Mesenchymal stem cell (in vitro differentiated cells and primary cell): Measurements from ENCODE around the gene KAT8.

Experiments used
- DNase-seq: peaks from one replicate; pipeline ENCODE4 v3.0.0-alpha.2; 2013
- H2AFZ ChIP-seq: one replicate; pipeline ENCODE4 v1.6.1; 2013; ENCODE audit warnings: low read depth, mild to moderate bottlenecking, control low read depth, inconsistent platforms, low read length, moderate library complexity
- H2AK5ac ChIP-seq: 2 replicates; pipeline ENCODE4 v1.6.1; 2013; ENCODE audit warnings: low read length, moderate library complexity, mild to moderate bottlenecking, inconsistent platforms; ENCODE audit not compliant: severe bottlenecking
- H2BK120ac ChIP-seq: one replicate; pipeline ENCODE4 v1.6.1; 2013; ENCODE audit warnings: low read depth, mild to moderate bottlenecking, inconsistent platforms, low read length, moderate library complexity
- H2BK12ac ChIP-seq, 2 experiments: one replicate each; pipeline ENCODE4 v1.6.1; 2013; ENCODE audit warnings: inconsistent platforms in 2 of 2, low read length in 2 of 2, mild to moderate bottlenecking in 2 of 2, moderate library complexity in 2 of 2, control low read depth in 1 of 2
- H2BK15ac ChIP-seq: one replicate; pipeline ENCODE4 v1.6.1; 2013; ENCODE audit warnings: mild to moderate bottlenecking, low read depth, inconsistent platforms; ENCODE audit not compliant: poor library complexity, severe bottlenecking
- H2BK5ac ChIP-seq: 2 replicates; pipeline ENCODE4 v1.6.1; 2013; ENCODE audit warnings: low read depth, mild to moderate bottlenecking, low read length, control low read depth, inconsistent platforms; ENCODE audit not compliant: poor library complexity, severe bottlenecking
- H3K14ac ChIP-seq, 2 experiments: one replicate each; pipeline ENCODE4 v1.6.1; 2013; ENCODE audit warnings: inconsistent platforms in 2 of 2, low read length in 2 of 2, control low read depth in 1 of 2, mild to moderate bottlenecking in 1 of 2, moderate library complexity in 1 of 2
- H3K18ac ChIP-seq, 2 experiments: one replicate each; pipeline ENCODE4 v1.6.1; 2013; ENCODE audit warnings: inconsistent platforms in 2 of 2, low read length in 2 of 2, control low read depth in 1 of 2, low read depth in 1 of 2, mild to moderate bottlenecking in 1 of 2
- H3K23ac ChIP-seq, 2 experiments: one replicate each; pipeline ENCODE4 v1.6.1; 2013; ENCODE audit warnings: inconsistent platforms in 2 of 2, low read length in 2 of 2, mild to moderate bottlenecking in 2 of 2, moderate library complexity in 2 of 2, control low read depth in 1 of 2
- H3K27ac ChIP-seq: 2 replicates; pipeline ENCODE4 v1.5.1; 2013; ENCODE audit warnings: mild to moderate bottlenecking, moderate library complexity, low read length, control low read depth, inconsistent platforms; ENCODE audit not compliant: poor library complexity, severe bottlenecking
- H3K27me3 ChIP-seq, 2 experiments: 2 replicates each; pipeline versions ENCODE4 v1.6.1 to v1.7.0; 2013; ENCODE audit warnings: low read length in 2 of 2, mild to moderate bottlenecking in 2 of 2, moderate library complexity in 2 of 2, control low read depth in 1 of 2, inconsistent platforms in 1 of 2; ENCODE audit not compliant: control insufficient read depth in 1 of 2, insufficient read depth in 1 of 2
- H3K36me3 ChIP-seq, 2 experiments: 2 replicates each; pipeline versions ENCODE4 v1.6.1 to v1.7.0; 2013; ENCODE audit warnings: low read length in 2 of 2, control low read depth in 1 of 2, inconsistent platforms in 1 of 2, low read depth in 1 of 2, mild to moderate bottlenecking in 1 of 2; ENCODE audit not compliant: insufficient read depth in 2 of 2, control insufficient read depth in 1 of 2
- H3K4ac ChIP-seq, 2 experiments: one replicate each; pipeline ENCODE4 v1.6.1; 2013; ENCODE audit warnings: inconsistent platforms in 2 of 2, low read length in 2 of 2, mild to moderate bottlenecking in 2 of 2, moderate library complexity in 2 of 2, control low read depth in 1 of 2, low read depth in 1 of 2
- H3K4me1 ChIP-seq: 2 replicates; pipeline ENCODE4 v1.6.1; 2013; ENCODE audit warnings: low read depth, low read length, control low read depth; ENCODE audit not compliant: control insufficient read depth, insufficient read depth
- H3K4me2 ChIP-seq: 2 replicates; pipeline ENCODE4 v1.6.1; 2013; ENCODE audit warnings: low read length, mild to moderate bottlenecking, inconsistent platforms; ENCODE audit not compliant: poor library complexity, severe bottlenecking
- H3K4me3 ChIP-seq, 2 experiments: 2 replicates each; pipeline versions ENCODE4 v1.5.1 to v1.7.0; 2013; ENCODE audit warnings: low read length in 2 of 2, mild to moderate bottlenecking in 2 of 2, control low read depth in 1 of 2, low read depth in 1 of 2; ENCODE audit not compliant: insufficient read depth in 1 of 2
- H3K79me1 ChIP-seq: replicated peaks from 2 replicates; pipeline ENCODE4 v1.6.1; 2013; ENCODE audit warnings: mild to moderate bottlenecking, control low read depth, low read length, inconsistent platforms; ENCODE audit not compliant: poor library complexity, severe bottlenecking
- H3K9ac ChIP-seq: 2 replicates; pipeline ENCODE4 v1.7.0; 2013; ENCODE audit warnings: mild to moderate bottlenecking, low read length, moderate library complexity
- H3K9me3 ChIP-seq: 2 replicates; pipeline ENCODE4 v1.7.0; 2013; ENCODE audit warnings: mild to moderate bottlenecking, low read length; ENCODE audit not compliant: control insufficient read depth
- H4K8ac ChIP-seq: one replicate; pipeline ENCODE4 v1.6.1; 2013; ENCODE audit warnings: inconsistent platforms, mild to moderate bottlenecking, low read length, moderate library complexity
- H4K91ac ChIP-seq: one replicate; pipeline ENCODE4 v1.6.1; 2013; ENCODE audit warnings: mild to moderate bottlenecking, low read length, inconsistent platforms
- WGBS: methylation state at CpG from one replicate; pipeline ENCODE4 v1.1.7; 2013; ENCODE audit warnings: mixed read lengths; 5-methylcytosine and 5-hydroxymethylcytosine counted together

Gene KAT8

GRCh38 chr16:31110106-31111034, 7.1 kb upstream of the KAT8 start:
- no peak overlapping the region for H3K4me2 ChIP-seq
- no peak overlapping the region for H2AFZ ChIP-seq
- no peak overlapping the region for H2BK12ac ChIP-seq
- H2BK120ac ChIP-seq, result no peak overlapping the region
- H3K36me3 ChIP-seq, result peaks cover 40 to 43% of the 10 kb centered on the region in 2 experiments
- no peak overlapping the region for H3K9ac ChIP-seq
- H2AK5ac ChIP-seq, result no peak overlapping the region
- no peaks in the 10 kb centered on the region for H3K27me3 ChIP-seq
- peak overlapping the region; percentile 18 for H4K91ac ChIP-seq
- peaks cover 40% of the 10 kb centered on the region for H3K79me1 ChIP-seq
- H3K18ac ChIP-seq, result no peak overlapping the region
- H3K4me3 ChIP-seq, result peak overlapping the region in 1 of 2 experiments; percentile 0
- whole genome bisulfite sequencing, result 95% methylated on average over 26 of the region's 26 CpGs
- H2BK15ac ChIP-seq, result no peak overlapping the region
- no peaks in the 10 kb centered on the region for H3K9me3 ChIP-seq
- H4K8ac ChIP-seq, result no peak overlapping the region
- H3K4ac ChIP-seq, result no peak overlapping the region
- peaks cover 32% of the 10 kb centered on the region for H3K4me1 ChIP-seq
- no peak for DNase-seq
- no peak overlapping the region for H3K23ac ChIP-seq
- no peak overlapping the region for H2BK5ac ChIP-seq
- no peak overlapping the region for H3K27ac ChIP-seq
- H3K14ac ChIP-seq, result no peak overlapping the region

GRCh38 chr16:31111881-31112466, 5.5 kb upstream of the KAT8 start:
- Histone ChIP-seq H2AK5ac (no peak overlapping the region), H3K23ac (no peak overlapping the region), H2BK120ac (no peak overlapping the region), H3K9me3 (no peaks in the 10 kb centered on the region), H3K14ac (no peak overlapping the region), H3K27ac (no peak overlapping the region), H4K8ac (no peak overlapping the region), H3K4me1 (peaks cover 32% of the 10 kb centered on the region), H3K79me1 (peaks cover 42% of the 10 kb centered on the region), H3K27me3 (no peaks in the 10 kb centered on the region), H3K4me2 (no peak overlapping the region), H3K18ac (no peak overlapping the region), H2BK5ac (no peak overlapping the region), H3K9ac (no peak overlapping the region), H2BK12ac (no peak overlapping the region), H2AFZ (no peak overlapping the region), H4K91ac (no peak overlapping the region), H2BK15ac (no peak overlapping the region), H3K4me3 (no peak overlapping the region), H3K4ac (no peak overlapping the region), H3K36me3 (peaks cover 40 to 43% of the 10 kb centered on the region in 2 experiments)
- WGBS, result 98% methylated on average over 23 of the region's 23 CpGs
- DNase-seq, result no peak

- H2BK5ac ChIP-seq, result no peak overlapping the region
- H2BK12ac ChIP-seq, result no peak overlapping the region
- peak overlapping the region; percentile 33 for H2AK5ac ChIP-seq
- no peak overlapping the region for H4K8ac ChIP-seq
- H2BK15ac ChIP-seq, result no peak overlapping the region
- H3K4me3 ChIP-seq, result no peak overlapping the region
- H3K23ac ChIP-seq, result no peak overlapping the region
- no peak overlapping the region for H2BK120ac ChIP-seq
- WGBS, result 96% methylated on average over 2 of the region's 2 CpGs
- H3K18ac ChIP-seq, result no peak overlapping the region
- H3K27ac ChIP-seq, result peak overlapping the region; percentile 90
- peaks cover 42% of the 10 kb centered on the region for H3K79me1 ChIP-seq
- peaks cover 32% of the 10 kb centered on the region for H3K4me1 ChIP-seq
- no peak overlapping the region for H3K4ac ChIP-seq
- H3K9ac ChIP-seq, result no peak overlapping the region
- H3K9me3 ChIP-seq, result no peaks in the 10 kb centered on the region
- no peak for DNase-seq
- H4K91ac ChIP-seq, result no peak overlapping the region
- no peak overlapping the region for H2AFZ ChIP-seq
- no peaks in the 10 kb centered on the region for H3K27me3 ChIP-seq
- peaks cover 40 to 43% of the 10 kb centered on the region in 2 experiments for H3K36me3 ChIP-seq
- no peak overlapping the region for H3K14ac ChIP-seq
- H3K4me2 ChIP-seq, result no peak overlapping the region
These were observed 4.8 kb upstream of the KAT8 start for GRCh38 chr16:31112711-31113110.
